GM18517 (cell line): ENCODE results near the gene CR1.
"Not testable (repeated sequence)": the region's sequence is repeated elsewhere in the genome, so short reads cannot be mapped to it uniquely, and the experiment has no call there.

Source experiments
- ATAC-seq: cut with Tn5 transposase; IDR thresholded peaks from one replicate; pipeline ENCODE4 v1.9.1; 2021; ENCODE audit warnings: mild to moderate bottlenecking, moderate library complexity; ENCODE audit not compliant: unreplicated experiment

Gene CR1

DNA sequence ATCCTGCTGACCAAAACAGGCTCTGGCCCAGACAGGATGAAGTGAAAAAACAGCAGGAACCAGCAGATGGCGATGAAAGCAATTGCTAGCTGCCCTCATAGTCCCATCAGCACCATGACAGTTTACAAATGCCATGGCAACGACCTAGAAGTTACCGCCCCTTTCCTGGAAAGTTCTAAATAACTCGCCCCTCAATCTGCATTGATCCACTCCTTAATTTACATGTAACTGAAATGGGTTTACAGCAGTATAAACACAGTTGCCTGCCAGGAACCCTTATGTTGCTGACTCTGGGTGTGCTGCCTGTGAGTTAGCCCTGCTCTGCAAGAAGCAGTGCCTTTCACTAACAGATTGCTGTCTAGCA, 83.5 kb downstream of the CR1 start:
- ATAC-seq = peak; percentile 88

DNA sequence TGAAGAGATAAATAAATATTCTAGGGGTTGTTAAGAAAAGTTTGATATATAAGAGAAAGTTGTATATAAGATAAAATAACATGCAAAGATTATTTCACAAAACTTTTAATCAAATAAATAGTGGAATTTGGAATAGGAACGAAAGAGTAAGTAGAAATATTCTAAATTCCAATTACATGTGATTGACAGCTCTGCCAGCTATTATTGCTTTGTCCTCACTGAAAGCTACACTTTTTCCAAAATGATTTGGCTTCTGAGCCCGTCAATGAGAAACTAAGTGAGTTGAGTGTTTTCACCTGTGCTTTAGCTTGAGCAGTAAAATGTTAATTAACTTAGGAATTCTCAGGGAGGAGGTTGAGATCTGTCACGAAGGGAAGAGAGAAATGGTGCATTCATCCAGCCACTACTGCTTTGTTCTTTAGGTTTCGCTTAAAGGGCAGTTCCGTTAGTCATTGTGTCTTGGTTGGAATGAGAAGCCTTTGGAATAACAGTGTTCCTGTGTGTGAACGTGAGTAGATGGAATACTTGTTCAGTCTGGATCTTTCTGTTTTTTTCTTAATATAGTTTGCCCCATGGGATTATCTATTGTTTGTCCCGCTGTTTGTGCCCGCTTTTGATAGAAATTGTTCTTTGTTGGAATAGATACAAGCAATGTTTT, 85.7 kb downstream of the CR1 start:
- ATAC-seq = no peak

DNA sequence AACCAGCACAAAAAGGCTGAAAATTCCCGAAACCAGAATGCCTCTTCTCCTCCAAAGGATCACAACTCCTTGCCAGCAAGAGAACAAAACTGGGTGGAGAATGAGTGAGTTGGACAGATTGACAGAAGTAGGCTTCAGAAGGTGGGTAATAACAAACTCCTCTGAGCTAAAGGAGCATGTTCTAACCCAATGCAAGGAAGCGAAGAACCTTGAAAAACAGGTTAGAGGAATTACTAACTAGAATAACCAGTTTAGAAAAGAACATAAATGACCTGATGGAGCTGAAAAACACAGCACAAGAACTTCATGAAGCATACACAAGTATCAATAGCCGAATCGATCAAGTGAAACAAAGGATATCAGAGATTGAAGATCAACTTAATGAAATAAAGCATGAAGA, 93.5 kb downstream of the CR1 start:
- ATAC-seq = not testable (repeated sequence)

DNA sequence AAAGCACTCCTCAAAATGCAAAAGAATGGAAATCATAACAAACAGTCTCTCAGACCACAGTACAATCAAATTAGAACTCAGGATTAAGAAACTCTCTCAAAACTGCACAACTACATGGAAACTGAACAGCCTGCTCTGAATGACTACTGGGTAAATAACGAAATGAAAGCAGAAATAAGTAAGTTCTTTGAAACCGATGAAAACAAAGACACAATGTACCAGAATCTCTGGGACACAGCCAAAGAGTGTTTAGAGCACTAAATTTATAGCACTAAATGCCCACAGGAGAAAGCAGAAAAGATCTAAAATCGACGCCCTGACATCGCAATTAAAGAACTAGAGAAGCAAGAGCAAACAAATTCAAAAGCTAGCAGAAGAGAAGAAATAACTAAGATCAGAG, 95.2 kb downstream of the CR1 start:
- not testable (repeated sequence) for ATAC-seq

- not testable (repeated sequence) for ATAC-seq
Measured at GRCh38 chr1:207594095-207594494, 98.1 kb downstream of the CR1 start.

- no peak for ATAC-seq
Measured at GRCh38 chr1:207603777-207604176, 107.8 kb downstream of the CR1 start.

DNA sequence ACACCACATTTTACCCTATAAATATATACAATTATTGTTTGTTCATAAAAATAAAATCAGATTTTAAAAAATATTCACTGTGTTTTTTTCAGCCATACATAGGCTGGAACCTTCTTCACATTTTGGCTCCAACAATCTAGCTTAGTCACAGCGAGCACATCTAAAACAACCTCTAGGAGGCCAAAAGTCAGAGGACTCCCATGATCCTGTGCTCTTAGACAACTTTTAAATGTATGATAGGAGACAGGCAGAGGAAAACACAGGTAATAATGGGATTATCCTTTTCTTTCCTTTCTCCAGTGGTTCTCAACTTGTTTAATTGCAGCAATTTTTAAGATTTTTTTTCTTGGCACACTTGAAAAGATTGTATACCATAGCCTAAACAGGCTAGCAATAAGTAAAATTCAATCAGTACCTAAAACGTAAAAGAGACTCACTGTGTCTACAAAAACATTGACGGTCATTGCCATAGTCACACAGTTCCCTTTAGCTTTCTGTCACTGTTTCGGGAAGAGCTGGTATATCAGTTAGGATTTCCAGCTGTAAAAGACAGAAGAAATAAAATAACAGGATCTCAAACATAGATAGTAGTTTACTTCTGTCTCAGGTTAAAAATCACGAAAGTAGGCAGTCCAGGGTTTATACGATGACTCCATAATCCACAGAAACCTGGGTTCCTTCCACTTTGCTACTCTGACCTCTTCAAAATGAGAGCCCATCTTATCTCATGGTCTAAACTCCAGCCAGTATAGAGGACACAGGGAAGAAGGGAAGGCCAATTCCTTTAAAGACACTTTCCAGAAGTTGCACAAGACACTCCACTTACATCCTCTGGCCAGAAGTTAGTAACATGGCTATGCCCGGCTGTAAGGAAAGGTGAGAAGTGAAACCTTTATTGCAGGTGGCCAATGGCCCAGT, 109.7 kb downstream of the CR1 start:
- ATAC-seq = no peak

DNA sequence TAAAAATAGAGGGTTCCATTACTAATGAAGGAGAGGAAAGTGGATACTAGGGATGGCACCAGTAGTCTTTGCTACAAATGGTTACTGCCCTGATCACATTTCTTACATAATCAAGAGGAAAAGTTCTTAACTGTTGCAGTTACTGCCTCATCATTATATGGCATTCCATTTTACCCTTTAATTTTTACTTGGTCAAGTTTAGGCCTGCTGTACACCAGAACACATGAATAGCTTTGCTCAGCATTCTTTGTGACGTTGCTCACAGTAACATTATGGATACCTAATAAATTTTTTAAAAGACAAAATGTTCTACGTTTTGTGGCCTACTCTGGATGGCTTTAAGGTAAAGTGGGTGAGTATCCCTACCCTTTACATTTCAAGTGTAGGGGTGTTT, 110.4 kb downstream of the CR1 start:
- ATAC-seq = no peak

DNA sequence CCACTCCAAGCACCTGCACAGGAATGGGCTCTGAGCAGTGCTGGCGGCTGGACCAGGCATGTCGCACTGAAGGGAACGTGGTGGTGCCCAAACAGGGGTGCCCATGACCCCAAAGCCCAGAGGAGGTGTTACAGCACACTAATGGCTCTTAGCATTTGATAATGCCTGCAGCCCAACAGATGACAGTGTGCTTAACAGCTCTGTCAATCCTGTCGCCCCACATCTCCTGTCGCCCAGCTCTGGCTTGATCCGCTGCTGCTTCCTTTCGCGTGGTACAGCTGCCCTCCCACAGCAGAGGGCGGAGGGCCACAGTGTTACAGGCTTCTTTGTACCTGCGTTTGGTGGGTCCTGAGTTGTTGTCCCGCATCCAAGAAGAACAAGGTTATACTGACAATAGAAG, 116.8 kb downstream of the CR1 start:
- ATAC-seq = no peak

DNA sequence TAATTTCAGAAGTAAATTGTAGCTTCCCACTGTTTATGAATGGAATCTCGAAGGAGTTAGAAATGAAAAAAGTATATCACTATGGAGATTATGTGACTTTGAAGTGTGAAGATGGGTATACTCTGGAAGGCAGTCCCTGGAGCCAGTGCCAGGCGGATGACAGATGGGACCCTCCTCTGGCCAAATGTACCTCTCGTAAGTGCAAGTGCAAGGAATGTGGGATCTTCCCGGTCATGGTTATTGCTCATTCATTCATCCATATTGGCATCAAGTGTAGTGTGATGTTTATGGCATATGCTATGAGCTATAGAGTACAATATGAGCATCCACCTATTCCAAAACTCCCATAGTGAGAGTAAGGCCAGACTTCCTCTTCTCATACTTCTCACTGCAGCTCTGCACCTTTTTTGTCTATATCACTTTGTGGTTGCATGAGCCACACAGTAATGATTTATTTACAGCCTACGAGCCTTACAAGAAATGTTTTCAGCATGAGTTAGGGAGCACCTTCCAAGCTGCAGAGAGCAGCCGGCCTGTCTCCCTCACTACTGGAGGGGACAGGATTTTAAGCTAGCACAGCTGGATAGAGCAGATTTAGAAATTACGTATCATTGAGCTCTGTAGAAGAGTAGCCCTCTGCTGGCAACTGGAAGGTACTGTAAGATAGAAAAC, 124.0 kb downstream of the CR1 start:
- ATAC-seq = peak; percentile 93

- ATAC-seq = no peak
Measured at GRCh38 chr1:207620543-207620893, 124.6 kb downstream of the CR1 start.

- ATAC-seq = not testable (repeated sequence)
Measured at GRCh38 chr1:207625504-207626071, 129.6 kb downstream of the CR1 start.

DNA sequence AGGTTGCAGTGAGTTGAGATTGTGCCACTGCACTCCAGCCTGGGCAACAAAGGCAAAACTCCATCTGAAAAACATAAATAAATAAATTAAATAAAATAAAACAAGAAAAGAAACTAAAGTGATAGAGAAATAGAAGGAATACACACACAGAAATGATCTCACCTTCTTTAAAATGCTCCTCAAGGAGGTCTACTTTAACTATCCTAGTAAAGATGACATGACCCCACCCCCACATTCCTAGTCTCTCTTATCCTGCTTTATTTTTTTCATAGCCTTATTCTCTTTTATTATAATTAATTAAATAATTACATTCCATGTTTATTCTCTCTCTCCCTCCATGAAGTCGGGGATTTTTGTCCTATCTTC, 131.0 kb downstream of the CR1 start:
- ATAC-seq = no peak

- no peak for ATAC-seq
Measured at GRCh38 chr1:207627496-207627895, 131.5 kb downstream of the CR1 start.

GRCh38 chr1:207628776-207629175, 132.8 kb downstream of the CR1 start:
- ATAC-seq = no peak

DNA sequence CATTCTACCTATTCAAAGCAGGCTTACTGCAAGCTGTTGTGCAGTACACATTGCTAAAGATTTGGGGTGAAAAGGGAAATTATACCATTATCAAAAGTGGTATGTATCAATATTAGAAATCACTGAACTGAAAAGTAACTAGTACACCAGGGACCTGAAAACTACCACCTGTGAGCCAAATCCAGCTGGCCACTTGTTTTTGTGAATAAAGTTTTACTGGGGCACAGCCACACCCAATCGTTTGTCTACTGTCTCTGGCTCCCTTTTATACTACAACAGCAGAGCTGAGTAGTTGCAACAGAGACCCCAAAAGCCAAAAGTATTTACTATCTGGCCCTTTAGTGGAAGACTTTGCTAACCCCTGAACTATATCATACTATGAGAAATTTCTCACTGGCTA, 135.2 kb downstream of the CR1 start:
- ATAC-seq = no peak

DNA sequence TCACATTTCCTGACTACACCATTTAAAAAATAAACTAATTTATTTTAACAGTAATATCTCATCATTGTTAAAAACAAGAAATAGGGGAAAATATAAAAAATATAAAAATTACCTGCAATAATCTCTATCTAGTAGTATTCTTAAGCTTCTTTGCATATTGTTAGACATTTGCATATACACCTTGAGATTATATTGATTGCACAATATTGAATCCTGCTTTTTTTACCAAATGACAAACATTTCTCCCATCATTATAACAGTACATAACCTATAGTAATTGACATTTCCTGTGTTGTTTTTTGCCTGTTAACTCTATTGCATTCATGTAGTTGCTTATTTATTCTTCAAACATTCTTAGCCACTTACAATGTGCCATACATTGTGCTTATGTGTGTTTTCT, 137.3 kb downstream of the CR1 start:
- ATAC-seq = no peak

- not testable (repeated sequence) for ATAC-seq
Measured at GRCh38 chr1:207633699-207634289, 137.8 kb downstream of the CR1 start.

- not testable (repeated sequence) for ATAC-seq
Measured at GRCh38 chr1:207634293-207634692, 138.3 kb downstream of the CR1 start.

DNA sequence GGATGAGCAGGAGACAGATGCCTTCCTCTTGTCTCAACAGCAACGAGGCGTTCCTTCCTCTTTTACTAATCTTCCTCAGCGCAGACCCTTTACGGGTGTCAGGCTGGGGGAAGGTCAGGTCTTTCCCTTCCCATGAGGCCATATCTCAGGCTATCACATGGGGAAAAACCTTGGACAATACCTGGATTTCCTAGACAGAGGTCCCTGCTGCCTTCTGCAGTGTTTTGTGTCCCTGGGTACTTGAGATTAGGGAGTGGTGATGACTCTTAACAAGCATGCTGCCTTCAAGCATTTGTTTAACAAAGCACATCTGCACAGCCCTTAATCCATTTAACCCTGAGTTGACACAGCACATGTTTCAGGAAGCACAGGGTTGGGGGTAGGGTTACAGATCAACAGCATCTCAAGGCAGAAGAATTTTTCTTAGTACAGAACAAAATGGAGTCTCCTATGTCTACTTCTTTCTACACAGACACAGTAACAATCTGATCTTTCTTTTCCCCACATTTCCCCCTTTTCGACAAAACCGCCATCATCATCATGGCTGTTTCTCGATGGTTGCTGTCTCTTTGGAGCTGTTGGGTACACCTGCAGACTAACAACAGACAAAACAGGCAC, 139.7 kb downstream of the CR1 start:
- ATAC-seq = not testable (repeated sequence)
